GM19468 (cell line): ENCODE data around the gene ANKRD10.

Source experiments
- ATAC-seq: cut with Tn5 transposase; IDR thresholded peaks from one replicate; pipeline ENCODE4 v1.9.1; 2021; ENCODE audit warnings: mild to moderate bottlenecking, moderate library complexity, moderate number of reproducible peaks; ENCODE audit not compliant: unreplicated experiment; ENCODE audit errors: extremely low read depth

Gene ANKRD10

GRCh38 chr13:110836605-110836903 is 78.3 kb downstream of the ANKRD10 start:
- no peak for ATAC-seq

- ATAC-seq, result no peak
These were observed 78.9 kb downstream of the ANKRD10 start for GRCh38 chr13:110835721-110836604.

GRCh38 chr13:110834572-110834971 is 80.3 kb downstream of the ANKRD10 start:
- no peak for ATAC-seq

GRCh38 chr13:110832531-110832930 is 82.3 kb downstream of the ANKRD10 start:
- ATAC-seq, result no peak

- no peak for ATAC-seq
These were observed 82.7 kb downstream of the ANKRD10 start for GRCh38 chr13:110832205-110832479.

GRCh38 chr13:110831437-110832204 is 83.2 kb downstream of the ANKRD10 start:
- no peak for ATAC-seq

- ATAC-seq, result no peak
These were observed 84.0 kb downstream of the ANKRD10 start for GRCh38 chr13:110830800-110831371.

GRCh38 chr13:110830331-110830730 is 84.5 kb downstream of the ANKRD10 start:
- ATAC-seq, result no peak

- ATAC-seq, result no peak
These were observed 85.4 kb downstream of the ANKRD10 start for GRCh38 chr13:110829486-110829885.

- ATAC-seq, result no peak
These were observed 86.2 kb downstream of the ANKRD10 start for GRCh38 chr13:110828705-110829104.
